GM18499 (cell line): ENCODE data around the gene KCND1.

Experiments used
- ATAC-seq: cut with Tn5 transposase; IDR thresholded peaks from one replicate; pipeline ENCODE4 v1.9.1; 2021; ENCODE audit warnings: moderate number of reproducible peaks; ENCODE audit not compliant: insufficient read depth, unreplicated experiment

The KCND1 gene

DNA sequence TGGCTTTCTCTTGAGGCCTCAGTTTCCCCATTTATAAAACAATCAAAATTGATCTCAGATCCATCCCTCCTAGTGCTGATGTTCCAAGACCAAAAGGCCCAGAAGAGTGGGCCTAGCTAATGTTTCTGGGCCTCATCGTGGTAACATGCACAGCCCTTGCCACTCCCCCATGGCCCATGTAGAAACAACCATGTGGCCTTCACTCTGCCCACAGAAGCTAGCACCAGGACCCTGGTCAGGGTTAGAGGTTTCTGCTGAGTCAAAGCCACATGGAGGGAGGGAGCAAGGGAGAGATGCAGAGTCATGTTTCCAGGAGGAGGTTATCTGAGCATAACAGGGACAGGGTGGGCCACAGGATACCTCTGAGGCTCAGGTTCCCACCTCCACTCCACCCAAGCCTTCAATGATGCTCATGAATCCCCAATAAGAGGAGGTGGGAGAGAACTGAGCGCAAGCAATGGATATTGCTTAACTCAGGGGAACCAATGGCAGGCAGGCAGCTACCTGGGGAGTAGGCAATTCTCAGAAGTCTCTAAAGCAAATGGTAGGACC lies 31.2 kb downstream of the KCND1 start:
- ATAC-seq, result no peak

DNA sequence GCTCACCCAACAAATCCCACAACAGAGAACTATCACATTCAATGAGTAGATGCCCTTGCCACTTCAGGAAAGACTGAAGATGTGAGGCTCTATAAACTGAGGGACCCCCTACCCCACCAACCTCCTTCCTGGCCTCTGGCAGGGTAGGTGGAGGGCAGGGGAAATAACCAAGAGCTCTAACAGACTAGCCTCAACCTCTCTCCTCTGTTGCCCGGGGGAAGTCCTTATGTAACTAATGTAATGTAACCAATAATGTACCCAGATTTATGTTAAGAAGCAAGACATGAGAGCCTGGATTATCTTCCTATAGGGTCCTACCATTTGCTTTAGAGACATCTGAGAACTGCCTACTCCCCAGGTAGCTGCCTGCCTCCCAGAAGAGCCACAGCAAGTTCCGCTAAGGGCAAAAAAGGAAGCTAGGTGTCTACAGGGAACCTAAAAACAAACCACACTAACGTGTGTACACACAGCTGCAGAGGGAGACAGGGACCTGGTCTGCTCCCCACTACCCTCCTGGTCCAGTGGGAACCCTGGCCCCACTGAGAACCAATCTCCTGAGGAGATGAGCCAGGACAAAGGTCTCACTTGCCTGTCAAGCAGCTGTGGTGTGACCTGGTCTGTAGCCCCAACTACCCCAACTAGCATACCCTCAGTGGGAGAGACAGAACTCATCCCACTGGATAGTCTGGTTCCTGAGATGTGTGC lies 32.0 kb downstream of the KCND1 start:
- ATAC-seq, result no peak

DNA sequence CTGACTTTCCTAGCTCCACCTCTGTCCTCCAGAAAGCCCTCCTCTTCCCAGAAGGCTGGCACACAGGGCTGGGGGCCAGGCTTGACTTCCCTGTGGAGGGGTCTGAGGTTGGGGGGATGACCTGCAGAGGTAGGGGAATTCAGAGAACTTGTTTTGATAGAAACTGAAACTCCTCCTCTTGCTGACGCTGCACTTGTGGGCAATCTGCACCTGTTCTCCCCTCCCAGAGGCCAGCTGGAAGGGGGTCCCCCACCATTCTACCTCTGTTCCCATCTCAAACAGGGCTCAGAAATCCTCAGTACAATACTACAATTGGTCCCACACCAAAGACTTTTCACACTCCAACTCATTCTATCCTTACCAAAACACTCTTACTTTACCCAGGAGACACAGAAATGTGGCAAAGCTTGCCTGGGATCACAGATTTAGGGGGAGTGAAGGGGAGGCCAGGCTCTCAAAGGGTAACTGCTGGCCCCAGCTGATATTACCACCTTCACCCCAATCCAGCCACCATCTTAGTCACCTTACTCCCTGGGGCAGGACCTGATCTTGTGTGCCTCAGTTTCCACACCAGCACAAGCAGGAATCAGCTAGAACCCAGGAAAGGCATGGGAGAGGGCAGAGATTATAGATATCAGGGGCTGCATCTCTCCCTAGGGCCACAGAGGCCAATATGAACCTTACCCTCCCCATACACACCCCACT lies 32.8 kb downstream of the KCND1 start:
- peak; percentile 40 for ATAC-seq

DNA sequence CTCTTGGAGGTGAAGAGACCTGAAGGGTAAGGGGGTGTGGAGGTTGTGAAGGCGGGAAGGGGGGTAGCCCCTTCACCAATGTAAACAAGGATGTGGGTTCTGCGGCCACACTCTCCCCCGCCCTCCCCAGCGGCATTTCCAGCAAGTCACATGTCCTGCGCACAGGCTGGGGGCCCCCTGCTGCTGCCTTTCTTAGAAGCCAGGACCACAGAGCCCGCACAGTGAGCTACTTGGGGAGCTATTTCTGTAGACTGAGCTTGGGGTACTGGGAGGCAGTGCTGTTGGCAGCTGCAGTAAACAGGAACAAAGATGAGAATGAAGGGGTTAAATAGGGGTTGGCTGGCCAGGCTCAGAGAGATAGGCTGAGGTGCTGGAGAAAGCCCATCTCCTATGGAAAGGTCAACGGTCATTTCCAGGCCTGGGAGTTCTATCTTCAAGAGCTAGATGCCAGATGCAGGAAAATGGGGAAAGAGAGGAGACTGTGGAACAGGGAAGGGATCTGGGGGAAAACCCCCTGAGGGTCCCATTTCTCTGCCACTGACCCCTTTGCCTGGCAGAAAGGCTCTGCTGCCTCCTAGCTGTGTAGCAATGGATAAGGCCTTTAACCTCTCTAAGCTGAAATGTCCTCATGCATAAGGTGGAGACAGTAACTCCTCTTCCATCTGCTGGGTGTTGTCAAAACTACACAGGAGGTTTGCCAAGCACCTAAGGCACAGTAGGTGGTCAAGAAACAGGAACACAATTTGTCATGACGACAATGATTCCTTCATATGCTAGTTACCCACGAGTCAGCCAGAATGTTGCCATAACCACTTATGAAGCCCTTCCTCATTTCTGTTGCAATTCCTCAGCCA lies 34.4 kb downstream of the KCND1 start:
- ATAC-seq, result peak; percentile 28

DNA sequence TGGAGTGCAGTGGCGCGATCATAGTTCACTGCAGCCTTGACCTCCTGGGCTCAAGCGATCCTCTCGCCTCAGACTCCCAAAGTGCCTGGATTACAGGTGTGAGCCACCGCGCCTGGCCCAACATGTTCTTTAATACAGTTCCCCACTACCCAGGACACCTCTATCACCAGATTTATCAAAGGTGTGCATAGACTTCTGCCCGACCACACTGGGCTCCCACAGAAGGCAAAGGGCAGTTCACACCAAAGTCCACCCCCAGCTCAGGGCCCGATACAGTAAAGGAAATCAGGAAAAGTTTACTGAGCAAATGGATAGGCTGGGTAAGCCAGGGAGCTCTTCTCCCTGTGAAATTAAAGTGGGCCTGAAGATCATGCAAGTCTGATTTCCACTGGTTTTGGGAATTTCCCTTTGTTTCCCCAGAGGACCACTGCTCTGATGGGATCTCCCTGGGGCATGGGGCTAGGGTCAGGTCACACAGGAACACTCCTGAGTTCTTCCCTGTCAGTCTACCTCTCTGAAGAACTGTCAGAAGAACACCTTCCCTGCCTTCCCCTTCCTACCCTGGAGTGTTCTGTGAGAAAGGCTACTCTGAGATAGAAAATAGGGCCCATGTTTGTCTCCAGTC lies 35.1 kb downstream of the KCND1 start:
- no peak for ATAC-seq

DNA sequence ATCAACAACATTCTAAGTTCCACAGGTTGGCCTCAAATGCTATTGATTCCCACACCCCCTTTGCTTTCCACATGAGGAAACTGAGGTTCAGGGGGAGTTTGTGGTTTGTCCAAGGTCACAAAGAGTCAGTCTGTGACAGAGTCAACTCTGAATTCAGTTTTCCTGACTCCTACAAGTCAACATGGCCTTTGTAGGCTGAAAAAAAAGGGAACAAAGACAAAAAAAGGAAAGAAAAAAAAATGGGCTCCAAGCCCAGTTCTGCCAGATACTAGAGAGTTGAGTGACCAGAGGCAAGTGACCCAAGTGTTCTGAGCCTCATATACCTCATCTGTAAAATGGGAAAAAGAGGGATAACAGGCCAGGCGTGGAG lies 36.4 kb downstream of the KCND1 start:
- no peak for ATAC-seq

DNA sequence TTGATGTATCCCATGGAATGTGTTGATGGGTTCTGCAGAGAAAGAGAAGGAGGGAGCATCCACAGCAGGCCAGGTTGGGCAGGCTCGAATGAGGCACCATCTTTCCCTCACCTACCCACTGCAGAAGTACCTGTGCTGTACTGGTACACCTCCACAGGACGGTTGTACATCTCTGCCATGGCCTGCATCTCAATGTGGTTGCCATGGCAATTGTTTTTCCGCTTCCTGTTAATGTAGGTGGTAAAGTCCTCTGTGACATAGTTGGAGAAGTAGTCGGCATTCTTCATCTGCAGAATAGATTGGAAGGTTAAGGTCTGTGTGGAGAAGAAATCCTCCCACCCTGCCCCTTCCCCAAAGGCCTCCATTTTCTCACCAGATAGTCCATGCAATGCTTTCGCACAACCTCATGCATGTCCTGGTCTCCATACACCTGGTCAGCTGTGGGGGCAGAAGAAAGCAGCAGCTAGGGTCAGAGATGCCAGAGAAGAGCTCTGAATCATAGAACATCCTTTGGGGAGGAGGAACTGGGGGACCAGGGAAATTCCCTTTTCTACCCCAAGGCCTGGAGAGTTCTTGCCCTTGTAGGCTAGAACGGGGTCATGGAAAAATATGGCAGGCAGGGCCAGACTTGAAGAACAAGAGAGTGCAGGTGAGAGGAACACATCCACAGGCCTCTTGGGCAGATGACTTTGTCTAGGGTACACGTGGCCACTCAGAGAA lies 36.9 kb downstream of the KCND1 start:
- ATAC-seq, result no peak

DNA sequence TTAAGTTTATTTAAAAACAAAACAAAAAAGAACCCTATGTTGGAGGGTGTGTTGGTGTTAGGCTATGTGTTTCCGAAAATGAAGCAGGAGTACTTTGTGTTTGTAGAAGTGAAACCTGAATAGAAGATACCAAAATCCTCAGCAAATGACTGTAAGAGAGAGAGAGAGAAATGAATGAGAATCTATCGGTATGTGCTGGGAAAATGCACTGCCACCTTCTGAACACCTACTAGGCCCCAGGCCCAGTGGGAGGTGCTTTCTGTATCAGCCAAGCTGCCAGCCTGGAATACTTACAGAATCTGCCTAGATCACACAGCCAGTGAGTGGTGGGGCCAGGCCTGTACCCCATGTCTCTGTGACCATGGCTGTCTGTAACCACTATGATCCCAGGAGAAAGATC lies 37.9 kb downstream of the KCND1 start:
- ATAC-seq, result no peak

DNA sequence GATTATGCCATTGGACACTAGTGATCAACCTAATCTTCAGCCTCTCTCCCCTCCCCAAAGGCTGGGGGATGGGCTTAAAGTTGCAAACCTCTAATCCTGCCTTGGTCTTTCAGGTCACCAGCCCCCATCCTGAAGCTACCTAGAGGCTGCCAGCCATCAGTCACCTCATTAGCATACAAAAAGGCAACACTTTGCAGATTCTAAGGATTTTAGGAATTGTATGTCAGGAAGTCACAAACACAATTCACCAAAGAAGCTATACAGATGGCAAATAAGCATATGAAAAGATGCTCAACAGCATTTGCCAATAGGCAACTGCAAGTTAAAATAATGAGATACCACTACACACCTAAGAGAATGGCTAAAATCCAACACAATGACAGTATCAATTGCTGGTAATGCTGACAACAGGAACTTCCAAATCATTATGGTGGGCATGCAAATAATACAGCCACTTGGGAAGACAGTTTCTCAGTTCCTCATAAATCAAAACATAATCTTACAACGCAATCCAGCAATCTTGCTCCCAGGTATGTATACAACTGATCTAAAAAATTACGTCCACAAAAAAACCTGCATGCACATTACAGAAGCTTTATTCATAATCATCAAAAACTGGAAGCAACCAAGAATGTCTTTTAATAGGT lies 43.8 kb downstream of the KCND1 start:
- ATAC-seq, result no peak

DNA sequence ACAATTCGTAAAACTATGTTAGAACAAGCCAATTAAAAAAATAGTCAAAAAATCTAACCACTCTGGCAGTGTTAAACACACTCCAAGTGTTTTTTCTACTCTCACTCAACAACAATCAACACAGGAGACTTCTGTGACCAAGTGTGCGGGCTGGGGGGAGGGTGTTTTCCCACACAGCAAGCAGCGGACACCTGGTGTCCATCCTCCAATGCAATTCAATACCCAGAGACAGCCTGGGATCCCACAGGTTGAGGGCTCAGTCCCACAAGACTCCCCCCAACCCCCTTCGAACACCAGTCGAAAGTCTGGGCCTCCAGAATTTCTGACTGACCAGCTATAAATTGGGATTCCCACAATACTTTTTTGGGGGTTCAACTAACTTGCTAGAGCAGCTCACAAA lies 44.5 kb downstream of the KCND1 start:
- ATAC-seq, result no peak

DNA sequence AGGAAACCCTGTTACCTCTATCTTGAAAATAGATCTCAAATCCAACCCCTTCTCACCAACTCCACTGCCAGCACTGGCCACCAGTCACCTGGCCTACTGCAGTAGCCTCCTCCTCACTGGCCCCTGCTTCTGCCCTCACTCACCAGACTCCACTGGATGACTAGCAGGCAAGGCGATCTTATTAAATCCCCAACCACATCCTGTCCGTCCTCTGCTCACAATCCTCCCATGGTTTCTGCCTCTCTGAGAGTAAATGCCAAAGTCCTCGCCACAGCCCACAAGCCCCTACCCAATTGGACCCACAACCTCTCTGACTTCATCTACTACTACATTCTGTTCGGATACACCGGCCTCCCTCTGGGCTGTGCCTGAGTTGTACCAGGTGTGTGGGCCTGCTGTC lies 47.4 kb downstream of the KCND1 start:
- ATAC-seq, result no peak

DNA sequence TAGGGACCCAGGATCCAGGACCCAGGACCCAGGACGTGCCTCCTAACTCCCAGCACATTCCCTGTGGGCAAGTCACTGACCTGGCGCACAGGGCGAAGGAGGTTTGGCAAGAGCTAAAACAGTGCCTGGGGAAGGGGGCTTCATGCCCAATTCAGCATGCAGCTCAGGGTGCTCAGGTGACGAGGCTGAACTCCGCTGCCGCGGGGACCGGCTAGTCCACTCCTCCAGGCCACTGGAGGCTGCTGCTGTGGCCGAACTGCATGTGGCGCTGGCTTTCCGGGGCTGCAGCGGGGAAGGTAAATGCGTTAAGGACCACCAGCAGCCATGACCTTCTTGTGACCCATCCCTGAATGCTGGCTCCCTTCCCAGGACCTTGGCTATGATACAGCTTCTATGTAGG lies 47.9 kb downstream of the KCND1 start:
- ATAC-seq, result no peak

DNA sequence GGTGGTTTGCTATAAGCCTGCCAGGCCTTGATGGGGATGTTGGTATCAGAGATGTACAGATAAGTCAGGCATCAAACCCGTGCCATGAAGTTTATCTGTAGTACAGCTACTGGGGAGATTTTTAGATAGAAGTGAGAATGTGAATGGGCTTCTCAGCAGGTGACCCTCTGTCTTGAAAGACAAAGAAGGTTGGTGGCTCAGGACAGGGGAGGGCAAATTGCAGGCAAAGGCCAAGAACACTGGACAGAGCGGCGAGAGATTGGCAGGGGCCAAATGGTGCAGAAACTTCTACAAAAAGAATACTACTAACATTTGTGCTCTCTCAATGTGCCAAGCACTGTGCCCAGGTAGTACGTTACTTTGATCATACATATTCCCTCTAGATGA lies 50.9 kb downstream of the KCND1 start:
- ATAC-seq, result no peak

DNA sequence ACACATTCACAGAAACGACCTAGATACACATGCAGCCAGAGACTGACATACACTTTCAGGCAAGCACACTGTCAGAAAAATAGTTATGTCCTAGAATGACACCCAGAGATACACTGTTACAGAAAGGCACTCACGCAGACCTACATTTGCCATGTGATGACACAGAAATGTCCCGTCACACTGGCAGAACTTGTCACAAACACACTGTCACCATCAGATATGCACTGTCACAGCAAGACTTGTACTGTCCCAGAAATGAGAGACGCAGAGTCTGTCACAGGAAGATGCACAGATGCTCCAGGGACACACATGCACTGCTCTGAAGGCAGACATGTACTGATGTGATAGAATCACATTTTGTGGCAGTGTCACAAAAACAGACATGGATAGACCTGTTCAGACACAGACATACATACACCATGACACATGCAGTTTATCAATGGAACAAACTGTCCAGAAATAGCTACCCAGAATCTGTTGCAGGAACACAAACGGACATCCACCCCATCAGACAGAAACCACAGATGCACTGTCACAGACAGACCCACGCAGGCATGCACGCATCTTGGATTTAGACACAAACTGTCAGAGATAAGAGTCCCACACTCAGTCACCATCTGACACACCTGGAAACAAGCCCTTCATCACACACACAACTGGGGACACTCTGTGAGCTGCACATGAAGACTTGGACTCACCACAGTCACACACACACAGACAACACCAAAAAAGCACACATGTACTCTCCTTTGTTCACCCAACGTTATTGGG lies 51.5 kb downstream of the KCND1 start:
- ATAC-seq, result no peak

DNA sequence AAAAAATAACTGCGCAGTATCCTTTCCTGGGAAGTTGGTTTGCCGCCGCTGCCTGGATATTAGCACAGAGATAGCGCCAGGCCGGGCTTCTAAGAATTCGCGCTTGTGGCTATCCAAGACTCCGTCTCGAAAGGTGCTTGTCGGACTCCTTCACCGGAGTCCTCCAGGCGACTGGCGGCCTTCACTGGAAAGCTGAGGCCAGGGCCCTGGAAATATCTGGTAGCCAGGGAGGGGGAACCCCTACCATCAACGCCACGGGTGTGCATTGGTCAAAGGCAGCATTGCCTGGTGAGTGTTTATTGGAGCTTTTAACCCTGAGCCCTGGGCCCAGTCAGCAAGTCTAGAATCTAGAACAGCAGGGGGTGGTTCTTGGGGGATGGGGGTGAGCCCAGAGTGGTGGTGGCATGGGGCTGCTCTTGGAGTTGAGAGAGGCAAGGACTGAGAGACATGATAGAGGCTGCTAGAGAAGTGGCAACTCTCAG lies 52.2 kb downstream of the KCND1 start:
- ATAC-seq, result no peak

DNA sequence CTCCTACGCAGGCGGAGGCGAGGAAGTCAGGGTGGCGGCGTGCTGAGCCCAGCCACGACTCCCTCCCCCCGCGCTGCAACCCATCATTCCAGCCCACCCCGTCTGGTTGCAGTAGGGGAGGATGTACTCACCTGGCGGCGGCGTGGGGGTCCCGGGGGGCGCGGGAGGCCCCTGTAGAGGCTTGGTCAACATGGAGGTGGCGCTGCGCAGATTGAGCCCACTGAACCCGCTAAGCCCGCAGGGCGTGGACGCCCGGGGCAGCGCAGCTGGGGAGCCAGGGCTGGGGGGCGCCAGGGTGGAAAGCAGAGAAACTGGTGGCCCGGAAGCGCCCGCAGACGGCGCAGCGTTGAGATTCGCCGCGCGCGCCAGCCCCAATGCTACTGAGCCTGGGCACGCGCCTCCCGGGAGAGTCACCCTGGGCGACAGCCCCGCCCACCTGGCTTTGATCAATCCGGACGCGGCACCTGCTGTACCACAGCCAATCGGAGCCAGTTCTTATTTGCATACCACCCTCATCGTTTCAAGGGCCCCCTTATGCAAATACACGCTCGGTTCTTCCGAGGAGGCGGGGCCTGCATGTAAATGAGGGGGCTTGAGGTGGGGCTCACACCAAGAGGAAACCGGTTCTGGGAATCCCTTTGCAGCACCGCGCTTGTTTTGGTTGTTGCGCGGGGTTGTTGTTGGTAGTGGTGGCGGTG lies 52.9 kb downstream of the KCND1 start, which contains the start of gene PIM2:
Gene PIM2 (minus strand): TSS at position 382 of the 698 bp plus-strand sequence. CDS start 190 bp downstream, at position 192.
- peak; percentile 61 for ATAC-seq

DNA sequence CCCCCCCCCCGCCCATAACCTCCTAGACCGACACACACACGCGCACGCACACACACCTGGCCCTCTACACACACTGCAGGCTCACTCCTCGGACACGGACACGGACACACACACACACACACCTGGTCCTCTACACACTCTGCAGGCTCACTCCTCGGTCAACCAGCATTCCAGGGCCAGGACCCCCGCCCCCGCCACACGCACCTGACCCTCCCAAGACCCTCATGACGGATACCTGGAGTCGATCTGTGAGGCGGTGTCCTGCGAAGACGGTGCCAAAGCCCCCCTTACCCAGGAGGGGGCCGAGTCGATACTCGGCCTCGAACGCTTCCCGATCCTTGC lies 53.4 kb downstream of the KCND1 start:
- ATAC-seq, result no peak
